Measurements from ENCODE around the gene CD300C. TPM values are rescaled to one million over a fixed set of nuclear protein-coding genes. Genes with fewer than 3 reads are reported as not detected.

CD300C gene
- total RNA-seq, 2 donors from 2014 or later: 0.52 TPM; not detected in 1

GRCh38 chr17:74523308-74523707 is 22.6 kb downstream of the CD300C start:
- Histone ChIP-seq H3K27ac (no peak overlapping the region), H3K36me3 (replicated peaks in 1 of 2; ENCODE audit: insufficient read depth in 1 of 2, low read depth in 2 of 2) (no peaks in the 10 kb centered on the region), H3K27me3 (no peaks in the 10 kb centered on the region), H3K4me1 (no peaks in the 10 kb centered on the region), H3K9me3 (peaks cover 0 to 3% (median 0%) of the 10 kb centered on the region in 3 donors), H3K4me3 (no peak overlapping the region)
- no peak for ATAC-seq
- DNase-seq: no peak
- intact Hi-C loops (cut with DNase I): no loop called here
- TF ChIP-seq CTCF (IDR thresholded peaks at IDR 0.05): no peak
- 72 to 86% methylated on average over 2 to 3 of the region's 3 CpGs for WGBS, 2 donors

DNA sequence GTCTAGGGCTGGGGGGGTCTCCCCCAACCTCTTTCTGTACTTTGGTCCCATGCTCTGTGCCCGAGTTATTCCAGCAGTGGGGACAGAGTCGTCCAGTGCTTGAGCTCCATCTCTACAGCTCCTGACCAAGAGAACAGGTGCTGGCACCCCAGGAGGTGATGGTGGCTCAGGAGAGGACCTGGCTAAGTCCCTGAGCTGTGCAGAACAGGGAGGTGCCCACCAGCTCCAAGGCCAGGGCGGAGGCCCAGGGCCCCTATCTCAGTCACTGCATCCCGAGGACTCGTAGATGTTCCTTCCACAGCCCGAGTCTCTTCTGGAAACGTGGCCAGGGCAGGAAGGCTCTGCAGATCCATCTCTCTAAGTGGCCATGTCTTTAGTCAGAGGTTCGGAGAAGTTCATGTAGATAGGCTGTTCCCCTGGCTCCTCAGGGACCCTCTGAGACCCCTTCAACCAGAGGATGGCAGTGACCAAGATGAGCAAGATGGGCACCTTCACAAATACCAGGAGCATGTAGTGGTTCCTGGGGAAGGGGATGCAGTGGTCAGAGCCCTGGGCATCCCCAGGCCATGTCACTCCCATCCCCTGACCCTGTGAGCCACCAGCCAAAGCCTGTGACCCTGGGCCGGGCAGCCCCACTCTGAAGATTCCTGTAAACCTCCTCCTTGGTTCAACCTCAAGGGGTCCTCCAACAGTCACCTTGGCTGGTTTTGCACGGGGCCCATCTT is 23.4 kb downstream of the CD300C start:
- Histone ChIP-seq H3K27ac (no peak overlapping the region), H3K9me3 (peaks cover 0 to 4% (median 0%) of the 10 kb centered on the region in 3 donors), H3K36me3 (replicated peaks in 1 of 2; ENCODE audit: insufficient read depth in 1 of 2, low read depth in 2 of 2) (no peaks in the 10 kb centered on the region), H3K27me3 (no peaks in the 10 kb centered on the region), H3K4me1 (no peaks in the 10 kb centered on the region), H3K4me3 (no peak overlapping the region)
- intact Hi-C loops (cut with DNase I): no loop called here
- no peak for TF ChIP-seq POLR2A (IDR thresholded peaks at IDR 0.05)
- no peak for TF ChIP-seq CTCF (IDR thresholded peaks at IDR 0.05)
- WGBS, 2 donors: 66 to 72% methylated on average over 5 to 10 of the region's 10 CpGs
- DNase-seq: no peak
- no peak for ATAC-seq

DNA sequence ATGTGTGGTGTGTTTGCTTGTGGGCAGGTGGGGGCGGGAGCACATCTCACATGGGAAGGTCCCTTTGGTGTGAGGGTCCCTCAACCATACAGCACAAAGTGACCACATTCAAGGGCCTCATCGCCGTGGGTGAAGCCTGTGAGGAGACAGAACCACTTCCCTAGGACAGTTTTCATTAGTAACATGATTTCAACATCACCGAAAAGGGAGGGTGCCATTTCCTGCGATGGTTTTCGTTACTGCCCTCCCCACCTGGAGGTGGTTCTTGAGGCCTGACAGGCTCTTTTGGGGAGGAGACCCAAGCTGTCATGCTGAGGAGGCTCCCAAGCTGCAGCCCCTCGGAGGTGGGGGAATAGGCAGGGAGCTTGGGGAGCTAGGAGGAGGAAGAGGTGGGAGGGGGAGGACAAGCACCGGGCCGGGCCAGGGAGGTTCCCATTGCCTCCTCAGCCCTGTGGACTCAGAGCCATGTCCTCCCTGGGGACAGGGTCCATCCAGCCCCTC is 24.2 kb downstream of the CD300C start:
- H3K27me3 ChIP-seq: no peaks in the 10 kb centered on the region
- ATAC-seq (peak; percentile 9), DNase-seq (peak in 1 of 4 donors; percentile 52)
- H3K4me3 ChIP-seq: no peak overlapping the region
- TF ChIP-seq POLR2A (IDR thresholded peaks at IDR 0.05) (no peak), CTCF (IDR thresholded peaks at IDR 0.05) (no peak)
- 54 to 86% methylated on average over 8 to 9 of the region's 9 CpGs for WGBS, 2 donors
- H3K36me3 ChIP-seq (replicated peaks in 1 of 2; ENCODE audit: insufficient read depth in 1 of 2, low read depth in 2 of 2): no peaks in the 10 kb centered on the region
- peak overlapping the region in 1 of 4 donors; percentile 69 for H3K27ac ChIP-seq
- H3K4me1 ChIP-seq: no peaks in the 10 kb centered on the region
- peaks cover 0 to 4% (median 0%) of the 10 kb centered on the region in 3 donors for H3K9me3 ChIP-seq
- intact Hi-C loops (cut with DNase I): no loop called here

- H3K4me1 ChIP-seq: no peaks in the 10 kb centered on the region
- no peak for ATAC-seq
- H3K27ac ChIP-seq: peak overlapping the region in 1 of 4 donors; percentile 72
- DNase-seq: peak in 1 of 4 donors; percentile 65
- WGBS, 2 donors: 75 to 78% methylated on average over 20 to 21 of the region's 21 CpGs
- no peaks in the 10 kb centered on the region for H3K27me3 ChIP-seq
- peaks cover 0 to 4% (median 0%) of the 10 kb centered on the region in 3 donors for H3K9me3 ChIP-seq
- no peaks in the 10 kb centered on the region for H3K36me3 ChIP-seq (replicated peaks in 1 of 2; ENCODE audit: insufficient read depth in 1 of 2, low read depth in 2 of 2)
- no peak for TF ChIP-seq POLR2A (IDR thresholded peaks at IDR 0.05)
- TF ChIP-seq CTCF (IDR thresholded peaks at IDR 0.05): no peak
- H3K4me3 ChIP-seq: no peak overlapping the region
- intact Hi-C loops (cut with DNase I): no loop called here
Measured at GRCh38 chr17:74520790-74521480, 25.0 kb downstream of the CD300C start.

All from body of pancreas (tissue), 4 donors.